Subcutaneous abdominal adipose tissue (tissue), 5 donors: Measurements from ENCODE around the gene SPOUT1.

Source experiments
- H3K27ac ChIP-seq: one replicate; pipeline ENCODE4 v1.7.0; 2013; ENCODE audit warnings: low read depth, mild to moderate bottlenecking, inconsistent platforms, low read length, moderate library complexity
- H3K27me3 ChIP-seq, 5 donors: one replicate each; pipeline ENCODE4 v1.7.0; 2013; ENCODE audit warnings: low read length in 5 of 5, inconsistent platforms in 1 of 5; ENCODE audit not compliant: control insufficient read depth in 5 of 5, insufficient read depth in 4 of 5
- H3K36me3 ChIP-seq, 5 donors: one replicate each; pipeline ENCODE4 v1.7.0; 2013; ENCODE audit warnings: low read length in 5 of 5; ENCODE audit not compliant: control insufficient read depth in 5 of 5, insufficient read depth in 5 of 5
- H3K4me1 ChIP-seq, 5 donors: one replicate each; pipeline ENCODE4 v1.7.0; 2013; ENCODE audit warnings: low read length in 5 of 5, mild to moderate bottlenecking in 3 of 5, moderate library complexity in 1 of 5; ENCODE audit not compliant: control insufficient read depth in 5 of 5, insufficient read depth in 5 of 5
- H3K4me3 ChIP-seq, 5 donors: one replicate each; pipeline ENCODE4 v1.7.0; 2013; ENCODE audit warnings: low read length in 5 of 5, low read depth in 1 of 5
- H3K9ac ChIP-seq, 5 donors: one replicate each; pipeline ENCODE4 v1.7.0; 2013; ENCODE audit warnings: low read length in 5 of 5, mild to moderate bottlenecking in 4 of 5, moderate library complexity in 3 of 5
- H3K9me3 ChIP-seq, 5 donors: one replicate each; pipeline ENCODE4 v1.7.0; 2013; ENCODE audit warnings: low read length in 5 of 5; ENCODE audit not compliant: control insufficient read depth in 5 of 5
- donor health status: healthy.
- donor health status: healthy.
- donor health status: healthy.
- donor health status: healthy.
- donor health status: healthy.

Gene SPOUT1

DNA sequence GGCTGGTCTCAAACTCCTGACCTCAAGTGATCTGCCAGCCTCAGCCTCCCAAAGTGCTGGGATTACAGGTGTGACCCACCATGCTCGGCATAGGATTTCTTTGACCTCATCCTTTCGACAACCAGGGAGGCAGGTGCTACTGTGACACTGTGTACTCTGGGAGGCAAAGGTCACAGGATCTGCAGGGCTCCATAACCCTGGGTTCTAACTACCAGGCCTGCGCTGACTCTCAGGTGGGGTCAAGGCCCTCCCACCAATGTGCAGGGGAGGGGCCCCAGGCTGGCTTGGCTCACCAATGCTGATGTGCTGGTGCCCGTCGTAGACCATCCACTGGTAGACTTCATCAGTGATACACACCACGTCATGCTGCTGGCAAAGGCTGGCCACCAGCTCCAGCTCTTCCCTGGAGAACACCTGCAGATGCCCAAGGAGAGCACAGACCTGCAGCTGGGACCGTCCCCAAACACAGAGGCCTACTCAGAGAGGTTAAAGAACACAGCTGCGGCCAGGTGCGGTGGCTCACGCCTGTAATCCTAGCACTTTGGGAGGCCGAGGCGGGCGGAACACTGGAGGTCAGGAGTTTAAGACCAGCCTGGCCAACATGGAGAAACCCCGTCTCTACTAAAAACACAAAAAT is 7.0 kb upstream of the SPOUT1 start:
- Histone ChIP-seq H3K4me1 (no peaks in the 10 kb centered on the region), H3K9ac (no peak overlapping the region), H3K4me3 (no peak overlapping the region), H3K27ac (no peak overlapping the region), H3K9me3 (no peaks in the 10 kb centered on the region), H3K36me3 (peaks cover 0 to 10% (median 5%) of the 10 kb centered on the region in 5 donors), H3K27me3 (no peaks in the 10 kb centered on the region)

DNA sequence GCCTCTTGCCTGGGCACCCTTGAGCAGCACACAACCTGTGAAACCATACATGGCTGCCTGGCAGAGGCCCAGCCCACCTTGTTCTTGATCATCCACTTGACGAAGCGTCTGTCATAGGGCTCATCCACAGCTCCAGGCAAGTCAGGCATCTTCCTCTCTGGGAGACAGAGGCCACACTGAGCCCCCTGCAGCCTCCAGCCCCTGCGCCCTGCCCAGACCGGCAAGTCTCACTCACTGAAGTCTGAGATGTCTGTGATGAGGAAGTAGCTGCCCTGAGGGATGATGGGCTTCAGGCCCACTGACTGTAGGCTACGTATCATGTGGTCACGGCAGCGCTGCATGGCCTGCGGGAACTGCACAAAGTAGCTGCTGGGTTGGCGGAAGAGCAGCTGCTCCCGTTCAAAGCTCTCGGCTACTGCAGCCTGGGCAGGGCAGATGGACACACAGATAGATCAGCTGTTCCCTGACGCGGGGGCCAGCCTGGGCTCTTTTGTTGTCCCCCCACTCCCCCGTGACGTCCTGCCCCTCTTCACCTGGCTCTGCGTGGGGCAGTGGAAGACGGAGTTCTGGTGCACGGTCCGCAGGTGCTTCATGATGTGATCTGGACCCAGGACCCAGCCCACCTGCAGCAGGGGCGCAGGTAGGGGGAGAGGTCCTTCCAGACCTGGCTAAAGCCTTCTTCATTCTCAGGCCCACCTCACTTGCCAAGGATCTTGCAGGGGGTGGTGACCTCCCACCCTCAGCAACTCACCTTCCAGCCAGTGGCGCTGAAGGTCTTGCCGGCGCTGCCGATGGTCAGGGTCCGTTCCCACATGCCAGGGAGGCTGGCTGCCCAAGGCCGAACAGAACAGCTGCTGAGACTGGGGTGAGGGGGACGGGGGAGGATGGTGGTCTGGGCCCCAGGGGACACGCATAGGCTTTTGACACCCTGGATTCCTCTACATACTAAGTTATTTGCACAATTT is 5.9 kb upstream of the SPOUT1 start:
- H3K27ac ChIP-seq, result no peak overlapping the region
- H3K9me3 ChIP-seq, result no peaks in the 10 kb centered on the region
- H3K36me3 ChIP-seq, result peaks cover 0 to 10% (median 5%) of the 10 kb centered on the region in 5 donors
- no peak overlapping the region for H3K4me3 ChIP-seq
- no peaks in the 10 kb centered on the region for H3K4me1 ChIP-seq
- H3K9ac ChIP-seq, result no peak overlapping the region
- H3K27me3 ChIP-seq, result no peaks in the 10 kb centered on the region

DNA sequence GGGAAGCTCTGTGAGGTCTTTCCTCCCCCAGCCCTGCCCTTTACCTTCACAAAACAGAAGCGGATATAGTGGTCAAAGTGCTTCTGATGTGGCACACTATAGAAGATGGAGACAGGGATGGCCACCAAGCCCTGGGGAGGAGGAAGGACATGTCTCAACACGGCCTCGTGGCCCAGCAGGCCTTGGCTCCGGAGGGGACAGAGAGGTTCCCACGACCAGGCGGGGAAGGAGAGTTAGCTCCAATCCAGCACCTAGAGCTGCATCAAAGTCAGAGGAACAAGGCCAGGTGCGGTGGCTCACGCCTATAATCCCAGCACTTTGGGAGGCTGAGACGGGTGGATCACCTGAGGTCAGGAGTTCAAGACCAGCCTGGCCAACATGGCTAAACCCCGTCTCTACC is 4.1 kb upstream of the SPOUT1 start:
- Histone ChIP-seq H3K27me3 (no peaks in the 10 kb centered on the region), H3K9ac (no peak overlapping the region), H3K9me3 (no peaks in the 10 kb centered on the region), H3K27ac (no peak overlapping the region), H3K4me3 (no peak overlapping the region), H3K4me1 (peaks cover 0 to 16% (median 13%) of the 10 kb centered on the region in 5 donors), H3K36me3 (peaks cover 0 to 10% (median 5%) of the 10 kb centered on the region in 5 donors)

DNA sequence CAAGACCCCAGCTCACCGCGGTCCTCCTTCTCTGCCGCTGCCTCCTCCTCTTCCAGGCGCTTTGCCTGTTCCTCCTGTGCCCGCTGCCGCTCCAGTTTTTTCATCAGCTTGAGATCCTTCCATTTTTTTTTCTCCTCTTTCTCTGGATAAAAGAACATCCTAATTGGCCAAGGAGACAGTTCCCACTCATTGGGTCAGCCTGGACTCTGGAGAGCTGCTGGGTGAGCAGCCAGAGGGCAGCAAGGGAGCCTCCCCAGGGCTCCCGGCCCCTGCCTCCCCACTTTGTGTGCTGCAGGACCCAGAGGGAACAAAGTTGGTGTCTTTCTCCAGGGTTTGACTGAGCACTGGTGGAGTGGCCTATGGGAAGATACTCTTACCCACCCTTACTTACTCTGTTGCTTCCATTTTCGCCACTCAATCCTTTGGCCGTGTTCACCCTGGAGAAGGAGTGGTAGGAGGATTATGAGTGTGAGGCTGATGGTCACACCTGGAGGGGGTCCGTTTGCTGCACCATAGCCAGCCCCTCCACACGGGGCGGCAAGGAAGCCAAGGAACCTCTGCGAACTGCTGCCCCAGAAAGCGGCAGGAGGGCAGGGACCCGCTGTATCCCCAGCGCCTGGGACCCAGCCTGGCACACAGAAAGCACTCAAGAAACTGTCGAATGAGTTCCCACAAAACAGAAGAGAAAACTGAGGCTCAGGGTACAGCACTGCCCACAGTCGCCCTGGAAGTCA is 708 bp downstream of the SPOUT1 start:
- peaks cover 0 to 21% (median 16%) of the 10 kb centered on the region in 5 donors for H3K4me1 ChIP-seq
- H3K36me3 ChIP-seq, result peaks cover 0 to 36% (median 34%) of the 10 kb centered on the region in 5 donors
- H3K27ac ChIP-seq, result peak overlapping the region; percentile 41
- no peaks in the 10 kb centered on the region for H3K9me3 ChIP-seq
- peak overlapping the region; percentile 65 to 95 (median 90) for H3K4me3 ChIP-seq
- H3K9ac ChIP-seq, result peak overlapping the region; percentile 16 to 94 (median 84)
- H3K27me3 ChIP-seq, result no peaks in the 10 kb centered on the region

DNA sequence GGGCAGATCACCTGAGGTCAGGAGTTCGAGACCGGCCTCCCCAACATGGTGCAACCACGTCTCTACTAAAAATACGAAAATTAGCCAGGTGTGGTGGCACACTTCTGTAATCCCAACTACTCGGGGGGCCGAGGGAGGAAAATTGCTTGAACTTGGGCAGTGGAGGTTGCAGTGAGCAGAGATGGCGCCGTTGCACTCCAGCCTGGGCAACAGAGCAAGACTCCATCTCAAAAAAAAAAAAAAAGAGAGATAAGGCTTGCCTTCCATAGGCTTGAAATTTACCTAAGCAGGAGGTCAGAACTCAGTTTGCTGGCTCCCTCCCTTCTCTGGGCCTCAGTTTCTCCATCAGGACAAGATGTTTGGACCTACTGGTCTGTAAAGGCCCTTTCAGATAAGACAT is 1.3 kb downstream of the SPOUT1 start:
- no peak overlapping the region for H3K4me3 ChIP-seq
- H3K9ac ChIP-seq, result peak overlapping the region in 1 of 5 donors; percentile 86
- peaks cover 0 to 21% (median 16%) of the 10 kb centered on the region in 5 donors for H3K4me1 ChIP-seq
- no peak overlapping the region for H3K27ac ChIP-seq
- H3K9me3 ChIP-seq, result no peaks in the 10 kb centered on the region
- no peaks in the 10 kb centered on the region for H3K27me3 ChIP-seq
- peaks cover 0 to 42% (median 41%) of the 10 kb centered on the region in 5 donors for H3K36me3 ChIP-seq

DNA sequence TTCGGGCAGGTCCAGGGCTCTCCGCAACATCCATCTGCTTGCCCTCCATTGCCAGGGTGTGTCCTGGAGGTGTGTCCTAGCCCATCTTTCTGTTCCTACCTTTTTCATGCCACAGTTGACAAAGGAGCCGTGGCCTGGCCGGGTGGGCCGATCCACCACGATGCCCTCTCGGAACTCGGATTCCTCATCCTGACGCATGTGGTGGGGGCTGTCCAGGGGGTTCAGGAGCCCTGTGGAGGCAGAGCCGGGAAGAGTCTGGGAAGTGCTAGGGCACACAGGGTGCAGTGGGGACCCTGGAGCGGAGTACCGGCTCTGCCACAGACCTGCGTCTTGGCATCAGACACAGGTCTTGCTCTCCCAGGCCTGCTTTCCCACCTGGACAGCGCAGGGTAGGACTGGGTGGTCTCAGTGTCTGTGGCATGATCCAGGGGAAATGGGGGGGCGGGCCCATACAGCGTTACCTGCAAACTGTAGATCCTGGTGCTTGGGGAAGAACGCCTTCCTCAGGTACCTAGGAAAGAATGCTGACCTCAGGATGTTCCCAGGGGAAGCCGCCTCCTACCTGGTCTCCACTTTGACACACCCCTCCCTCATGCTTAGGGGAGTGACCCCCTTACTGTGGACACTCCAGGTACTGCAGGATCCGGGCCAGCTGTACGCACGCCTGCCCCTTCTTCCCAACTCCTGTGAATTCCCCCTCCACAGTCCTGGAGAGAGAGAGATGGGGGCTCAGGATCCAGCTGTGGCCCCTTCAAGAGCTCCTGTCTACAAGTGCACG is 3.5 kb downstream of the SPOUT1 start:
- Histone ChIP-seq H3K9me3 (no peaks in the 10 kb centered on the region), H3K9ac (no peak overlapping the region), H3K4me3 (no peak overlapping the region), H3K27ac (no peak overlapping the region), H3K4me1 (peaks cover 0 to 21% (median 16%) of the 10 kb centered on the region in 5 donors), H3K36me3 (peaks cover 0 to 62% (median 60%) of the 10 kb centered on the region in 5 donors), H3K27me3 (no peaks in the 10 kb centered on the region)

DNA sequence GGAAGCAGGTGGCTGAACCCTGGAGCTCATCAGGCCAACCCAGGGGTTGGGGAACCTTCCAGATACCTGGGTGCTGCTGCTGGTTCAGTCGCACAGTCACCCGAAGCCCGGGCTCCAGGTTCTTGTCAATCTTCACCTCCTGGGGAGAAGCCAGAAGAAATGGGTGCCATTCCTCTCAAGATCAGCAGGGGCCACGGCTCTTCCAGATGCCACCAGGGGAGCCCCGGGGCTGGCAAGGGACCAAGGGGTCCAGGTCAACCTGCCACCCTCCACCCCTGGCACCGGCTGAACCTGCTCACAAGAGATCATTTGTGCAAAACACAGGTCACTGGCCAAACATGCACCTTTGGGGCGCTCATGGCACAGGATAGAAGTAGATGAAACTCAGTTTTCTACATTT is 4.7 kb downstream of the SPOUT1 start:
- peaks cover 0 to 66% (median 63%) of the 10 kb centered on the region in 5 donors for H3K36me3 ChIP-seq
- H3K4me3 ChIP-seq, result no peak overlapping the region
- peaks cover 0 to 21% (median 16%) of the 10 kb centered on the region in 5 donors for H3K4me1 ChIP-seq
- H3K27ac ChIP-seq, result no peak overlapping the region
- H3K27me3 ChIP-seq, result no peaks in the 10 kb centered on the region
- H3K9ac ChIP-seq, result no peak overlapping the region
- H3K9me3 ChIP-seq, result no peaks in the 10 kb centered on the region

DNA sequence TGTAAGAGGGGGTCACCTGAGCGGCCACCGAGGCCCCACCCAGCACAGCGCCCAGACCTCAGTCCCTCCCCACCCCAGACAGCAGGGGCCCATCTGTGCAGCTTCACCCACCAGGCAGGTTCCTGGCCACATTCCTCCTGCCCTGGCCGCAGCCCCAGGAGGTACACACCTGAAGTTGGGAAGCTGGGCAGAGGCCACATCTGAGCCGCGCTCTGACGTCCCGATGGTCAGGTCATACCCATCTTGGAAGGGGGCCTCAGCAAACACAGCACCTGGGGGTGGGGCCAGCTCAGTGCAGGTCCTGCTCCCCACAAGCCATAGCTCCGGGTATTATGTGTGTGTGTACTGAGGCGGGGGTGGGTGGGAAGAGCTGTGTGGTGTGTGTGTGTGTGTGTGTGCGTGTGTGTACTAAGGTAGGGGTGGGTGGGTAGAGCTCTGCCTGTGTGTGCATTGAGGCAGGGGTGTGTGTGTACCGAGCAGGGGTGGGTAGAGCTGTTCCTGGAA is 5.6 kb downstream of the SPOUT1 start:
- no peak overlapping the region for H3K4me3 ChIP-seq
- H3K36me3 ChIP-seq, result peaks cover 0 to 66% (median 63%) of the 10 kb centered on the region in 5 donors

DNA sequence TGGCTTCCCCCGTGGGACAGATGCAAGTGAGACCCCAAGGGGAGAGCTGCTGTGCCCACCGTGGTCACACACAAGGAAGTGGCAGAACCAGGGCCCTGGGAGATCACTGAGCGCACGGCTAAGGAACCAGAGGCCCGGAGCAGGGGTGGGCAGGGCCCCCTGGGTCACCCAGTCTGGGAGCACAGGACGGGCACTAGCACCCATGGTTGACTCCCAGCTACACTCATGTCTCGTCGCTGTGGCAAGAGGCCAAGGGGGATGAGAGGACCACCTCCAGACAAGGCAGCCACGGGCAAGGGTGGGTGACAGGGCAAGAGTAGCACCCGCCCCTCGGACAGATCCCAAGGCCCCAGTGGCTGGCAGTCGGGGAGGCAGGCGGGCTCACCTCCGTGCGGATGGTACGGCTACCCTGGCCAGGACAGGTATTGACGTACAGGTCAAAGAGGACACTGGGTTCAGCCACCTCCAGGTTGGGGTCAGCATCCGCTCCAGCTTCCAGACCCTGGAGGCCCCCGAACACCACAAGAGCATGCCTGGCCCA is 6.2 kb downstream of the SPOUT1 start:
- H3K9me3 ChIP-seq, result no peaks in the 10 kb centered on the region
- H3K27me3 ChIP-seq, result no peaks in the 10 kb centered on the region
- peaks cover 6 to 21% (median 17%) of the 10 kb centered on the region in 5 donors for H3K4me1 ChIP-seq
- H3K4me3 ChIP-seq, result no peak overlapping the region
- no peak overlapping the region for H3K27ac ChIP-seq
- peaks cover 0 to 66% (median 63%) of the 10 kb centered on the region in 5 donors for H3K36me3 ChIP-seq
- H3K9ac ChIP-seq, result no peak overlapping the region

More for the DNA sequence above, 5.6 kb downstream of the SPOUT1 start:
- Histone ChIP-seq H3K9me3 (no peaks in the 10 kb centered on the region), H3K27me3 (no peaks in the 10 kb centered on the region), H3K9ac (no peak overlapping the region), H3K4me1 (peaks cover 6 to 23% (median 20%) of the 10 kb centered on the region in 5 donors), H3K27ac (no peak overlapping the region)
